Measurements from ENCODE around the gene RACK1. TPM values are rescaled to one million over a fixed set of nuclear protein-coding genes. Genes with fewer than 3 reads are reported as not detected.

Gene RACK1
- polyA plus RNA-seq, 2 of the 4 experiments (the other 2 are of a cell fraction) = 2,590 to 3,139 TPM

DNA sequence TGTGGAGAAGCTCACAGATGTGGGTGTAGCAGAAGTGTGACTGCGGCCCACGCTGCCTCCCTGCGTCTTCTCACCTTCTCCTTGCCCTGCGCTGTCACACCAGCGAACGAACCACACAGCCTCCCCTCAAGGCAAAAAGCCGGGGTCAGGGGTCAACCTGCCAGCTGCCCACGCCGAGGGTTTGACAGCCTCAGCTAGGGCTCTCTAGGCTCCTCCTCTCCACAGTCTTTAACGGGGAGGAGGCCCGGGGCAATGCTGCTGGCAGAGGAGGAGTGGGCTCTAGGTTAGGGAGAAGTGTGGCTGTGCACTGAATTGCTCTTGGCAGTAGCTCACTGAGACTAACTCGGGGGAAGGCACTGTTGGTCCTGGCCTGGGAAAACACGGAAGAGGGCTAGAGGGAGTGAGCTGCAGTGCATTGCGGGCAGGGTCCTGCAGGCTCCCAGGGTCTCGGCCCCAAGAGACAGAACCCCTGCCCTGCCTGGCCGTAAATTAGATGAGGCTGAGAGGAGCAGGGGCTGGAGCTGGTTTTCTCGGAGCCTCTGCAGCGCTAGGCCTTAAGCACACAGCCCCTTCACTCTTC lies 21.5 kb upstream of the RACK1 start (continued):
- no peak for TF ChIP-seq EP300 (IDR thresholded peaks at IDR 0.05)
- no peak for TF ChIP-seq POLR2AphosphoS2 (conservative IDR thresholded peaks at IDR 0.05; ENCODE audit: low read length)
- TF ChIP-seq MAZ (IDR thresholded peaks at IDR 0.05; ENCODE audit: borderline replicate concordance, low read depth, low read length) = no peak
- no peak for TF ChIP-seq SMC3 (IDR thresholded peaks at IDR 0.05)
- TF ChIP-seq NFE2L2 (conservative IDR thresholded peaks at IDR 0.05; ENCODE audit: low read length) = no peak
- TF ChIP-seq HOXB5 (CRISPR knock-in tag; IDR thresholded peaks at IDR 0.05) = no peak
- TF ChIP-seq ZC3H11A (IDR thresholded peaks at IDR 0.05) = no peak

- WGBS (ENCODE audit: missing lambda C conversion rate) = 80% methylated on average over 5 of the region's 5 CpGs
- Histone ChIP-seq H3K4me1 (peaks cover 11% of the 10 kb centered on the region), H3K4me2 (no peak overlapping the region), H3K27ac (no peak overlapping the region), H3K4me3 (no peak overlapping the region), H3K9me3 (no peaks in the 10 kb centered on the region)
- POLR2A ChIA-PET = no interaction called here
- FAIRE-seq = no peak
- CTCF ChIA-PET = interaction anchor here (1.5 kb wide), 1 partner anchor 9 kb away, joined by 5 read pairs; no protein-coding TSS in a partner anchor
- TF ChIP-seq RNF2 (IDR thresholded peaks at IDR 0.05; ENCODE audit: borderline replicate concordance, low read depth) (no peak), HEYL (CRISPR knock-in tag; IDR thresholded peaks at IDR 0.05) (no peak), FOSL2 (IDR thresholded peaks at IDR 0.05) (no peak), FOSL2 (CRISPR knock-in tag; IDR thresholded peaks at IDR 0.05) (no peak), EHMT2 (IDR thresholded peaks at IDR 0.05; ENCODE audit: low read depth) (no peak), PHF8 (IDR thresholded peaks at IDR 0.05; ENCODE audit: borderline replicate concordance, low read depth) (no peak), JUN (IDR thresholded peaks at IDR 0.05) (no peak), HOXA7 (CRISPR knock-in tag; IDR thresholded peaks at IDR 0.05) (no peak), ZC3H11A (IDR thresholded peaks at IDR 0.05) (no peak), NFE2L2 (conservative IDR thresholded peaks at IDR 0.05; ENCODE audit: low read length) (no peak), POLR2A (IDR thresholded peaks at IDR 0.05; ENCODE audit: low read length) (no peak), TFCP2L1 (CRISPR knock-in tag; IDR thresholded peaks at IDR 0.05) (no peak), ZFP36 (IDR thresholded peaks at IDR 0.05; ENCODE audit: borderline replicate concordance, partially characterized antibody) (no peak), CHD4 (IDR thresholded peaks at IDR 0.05; ENCODE audit: borderline replicate concordance) (no peak), SREBF2 (IDR thresholded peaks at IDR 0.05) (no peak), NPAS2 (CRISPR knock-in tag; IDR thresholded peaks at IDR 0.05; ENCODE audit: borderline replicate concordance) (no peak)
- TF ChIP-seq, protein P1, sequence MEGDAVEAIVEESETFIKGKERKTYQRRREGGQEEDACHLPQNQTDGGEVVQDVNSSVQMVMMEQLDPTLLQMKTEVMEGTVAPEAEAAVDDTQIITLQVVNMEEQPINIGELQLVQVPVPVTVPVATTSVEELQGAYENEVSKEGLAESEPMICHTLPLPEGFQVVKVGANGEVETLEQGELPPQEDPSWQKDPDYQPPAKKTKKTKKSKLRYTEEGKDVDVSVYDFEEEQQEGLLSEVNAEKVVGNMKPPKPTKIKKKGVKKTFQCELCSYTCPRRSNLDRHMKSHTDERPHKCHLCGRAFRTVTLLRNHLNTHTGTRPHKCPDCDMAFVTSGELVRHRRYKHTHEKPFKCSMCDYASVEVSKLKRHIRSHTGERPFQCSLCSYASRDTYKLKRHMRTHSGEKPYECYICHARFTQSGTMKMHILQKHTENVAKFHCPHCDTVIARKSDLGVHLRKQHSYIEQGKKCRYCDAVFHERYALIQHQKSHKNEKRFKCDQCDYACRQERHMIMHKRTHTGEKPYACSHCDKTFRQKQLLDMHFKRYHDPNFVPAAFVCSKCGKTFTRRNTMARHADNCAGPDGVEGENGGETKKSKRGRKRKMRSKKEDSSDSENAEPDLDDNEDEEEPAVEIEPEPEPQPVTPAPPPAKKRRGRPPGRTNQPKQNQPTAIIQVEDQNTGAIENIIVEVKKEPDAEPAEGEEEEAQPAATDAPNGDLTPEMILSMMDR (IDR thresholded peaks at IDR 0.05) = no peak
- TF ChIP-seq, protein P2, sequence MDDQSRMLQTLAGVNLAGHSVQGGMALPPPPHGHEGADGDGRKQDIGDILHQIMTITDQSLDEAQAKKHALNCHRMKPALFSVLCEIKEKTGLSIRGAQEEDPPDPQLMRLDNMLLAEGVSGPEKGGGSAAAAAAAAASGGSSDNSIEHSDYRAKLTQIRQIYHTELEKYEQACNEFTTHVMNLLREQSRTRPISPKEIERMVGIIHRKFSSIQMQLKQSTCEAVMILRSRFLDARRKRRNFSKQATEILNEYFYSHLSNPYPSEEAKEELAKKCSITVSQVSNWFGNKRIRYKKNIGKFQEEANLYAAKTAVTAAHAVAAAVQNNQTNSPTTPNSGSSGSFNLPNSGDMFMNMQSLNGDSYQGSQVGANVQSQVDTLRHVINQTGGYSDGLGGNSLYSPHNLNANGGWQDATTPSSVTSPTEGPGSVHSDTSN (IDR thresholded peaks at IDR 0.05) = no peak
- TF ChIP-seq, protein P3, sequence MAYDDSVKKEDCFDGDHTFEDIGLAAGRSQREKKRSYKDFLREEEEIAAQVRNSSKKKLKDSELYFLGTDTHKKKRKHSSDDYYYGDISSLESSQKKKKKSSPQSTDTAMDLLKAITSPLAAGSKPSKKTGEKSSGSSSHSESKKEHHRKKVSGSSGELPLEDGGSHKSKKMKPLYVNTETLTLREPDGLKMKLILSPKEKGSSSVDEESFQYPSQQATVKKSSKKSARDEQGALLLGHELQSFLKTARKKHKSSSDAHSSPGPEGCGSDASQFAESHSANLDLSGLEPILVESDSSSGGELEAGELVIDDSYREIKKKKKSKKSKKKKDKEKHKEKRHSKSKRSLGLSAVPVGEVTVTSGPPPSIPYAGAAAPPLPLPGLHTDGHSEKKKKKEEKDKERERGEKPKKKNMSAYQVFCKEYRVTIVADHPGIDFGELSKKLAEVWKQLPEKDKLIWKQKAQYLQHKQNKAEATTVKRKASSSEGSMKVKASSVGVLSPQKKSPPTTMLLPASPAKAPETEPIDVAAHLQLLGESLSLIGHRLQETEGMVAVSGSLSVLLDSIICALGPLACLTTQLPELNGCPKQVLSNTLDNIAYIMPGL (CRISPR knock-in tag; IDR thresholded peaks at IDR 0.05; ENCODE audit: borderline replicate concordance) = no peak
- ATAC-seq = no peak
- DNase-seq (ENCODE audit: low read depth in 1 of 2, low spot score in 1 of 2) = no peak
Observed at GRCh38 chr5:181263633-181264032, 19.9 kb upstream of the RACK1 start.

Data from A549 (cell line).